Stimulated activated CD4-positive, alpha-beta T cell treated with anti-CD3 and anti-CD28 coated beads, Interleukin-4, amount 100 ng/mL, for 24 hours (primary cell): ENCODE results near the gene TLCD3A.
"Not testable (repeated sequence)": the region's sequence is repeated elsewhere in the genome, so short reads cannot be mapped to it uniquely, and the experiment has no call there.

Experiments used
- DNase-seq: peaks from one replicate; pipeline ENCODE4 v3.0.0-alpha.2; 2020

Gene TLCD3A

DNA sequence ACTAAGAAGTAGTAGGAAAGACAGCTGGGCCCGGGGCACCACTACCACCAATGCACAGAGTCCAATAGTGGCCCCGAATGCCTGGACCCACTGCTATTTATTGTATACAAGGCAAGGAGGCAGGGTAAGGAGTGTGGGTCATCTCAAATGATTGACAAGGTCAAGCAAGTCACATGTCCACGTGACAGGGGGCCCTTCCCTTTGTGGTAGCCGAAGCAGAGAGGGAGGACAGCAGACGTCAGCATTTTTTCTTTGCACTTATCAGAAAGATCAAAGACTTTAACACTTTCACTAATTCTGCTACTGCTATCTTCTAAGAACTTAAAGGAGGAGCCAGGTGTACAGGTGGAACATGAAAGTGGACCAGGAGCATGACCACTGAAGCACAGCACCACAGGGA lies 24.3 kb upstream of the TLCD3A start:
- DNase-seq, result no peak

DNA sequence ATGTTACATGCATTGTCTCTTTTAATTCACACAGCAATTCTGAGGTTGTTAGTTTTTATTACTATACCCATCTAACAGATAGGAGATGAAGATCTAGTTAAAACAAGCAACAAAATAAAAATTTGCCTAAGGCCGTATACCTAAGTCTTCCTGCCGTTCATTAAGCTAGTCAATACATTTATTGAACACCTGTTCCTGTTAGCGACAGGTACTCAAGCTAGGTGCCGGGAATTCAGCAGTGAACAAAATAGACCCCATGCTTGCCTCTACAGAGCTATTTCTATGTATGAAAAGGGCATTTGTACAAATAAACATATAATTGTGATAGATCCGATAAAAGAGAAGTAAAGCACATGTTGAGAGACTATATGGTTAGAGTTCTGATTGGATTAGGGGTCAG lies 14.3 kb upstream of the TLCD3A start:
- DNase-seq, result no peak

- DNase-seq, result no peak
Observed at GRCh38 chr17:720706-721539, 11.5 kb upstream of the TLCD3A start.

- no peak for DNase-seq
Observed at GRCh38 chr17:721540-721937, 10.9 kb upstream of the TLCD3A start.

GRCh38 chr17:725084-725483 lies 7.3 kb upstream of the TLCD3A start:
- DNase-seq, result no peak

DNA sequence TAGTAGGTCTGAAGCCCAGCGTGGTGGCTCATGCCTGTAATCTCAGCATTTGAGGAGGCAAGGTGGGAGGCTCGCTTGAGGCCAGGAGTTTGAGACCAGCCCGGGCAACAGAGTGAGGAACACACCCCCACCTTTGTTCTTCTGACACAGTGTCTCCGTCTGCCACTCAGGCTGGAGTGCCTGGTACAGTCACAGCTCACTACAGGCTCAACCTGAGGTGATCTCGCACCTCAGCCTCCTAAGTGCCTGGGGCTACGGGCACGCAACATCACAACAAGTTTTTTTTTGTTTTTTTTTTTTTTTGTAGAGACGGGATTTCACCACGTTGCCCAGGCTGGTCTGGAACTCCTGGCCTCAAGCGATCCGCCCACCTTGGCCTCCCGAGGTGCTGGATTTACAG lies 6.7 kb upstream of the TLCD3A start:
- no peak for DNase-seq

- no peak for DNase-seq
Observed at GRCh38 chr17:726271-726919, 6.0 kb upstream of the TLCD3A start.

GRCh38 chr17:728911-729310 lies 3.5 kb upstream of the TLCD3A start:
- no peak for DNase-seq

GRCh38 chr17:731644-732066 lies 741 bp upstream of the TLCD3A start:
- DNase-seq, result no peak

GRCh38 chr17:732902-733720 lies 715 bp downstream of the TLCD3A start:
- peak; percentile 36 for DNase-seq

- DNase-seq, result no peak
Observed at GRCh38 chr17:733743-734142, 1.3 kb downstream of the TLCD3A start.

GRCh38 chr17:737561-738113 lies 5.2 kb downstream of the TLCD3A start:
- DNase-seq, result no peak

DNA sequence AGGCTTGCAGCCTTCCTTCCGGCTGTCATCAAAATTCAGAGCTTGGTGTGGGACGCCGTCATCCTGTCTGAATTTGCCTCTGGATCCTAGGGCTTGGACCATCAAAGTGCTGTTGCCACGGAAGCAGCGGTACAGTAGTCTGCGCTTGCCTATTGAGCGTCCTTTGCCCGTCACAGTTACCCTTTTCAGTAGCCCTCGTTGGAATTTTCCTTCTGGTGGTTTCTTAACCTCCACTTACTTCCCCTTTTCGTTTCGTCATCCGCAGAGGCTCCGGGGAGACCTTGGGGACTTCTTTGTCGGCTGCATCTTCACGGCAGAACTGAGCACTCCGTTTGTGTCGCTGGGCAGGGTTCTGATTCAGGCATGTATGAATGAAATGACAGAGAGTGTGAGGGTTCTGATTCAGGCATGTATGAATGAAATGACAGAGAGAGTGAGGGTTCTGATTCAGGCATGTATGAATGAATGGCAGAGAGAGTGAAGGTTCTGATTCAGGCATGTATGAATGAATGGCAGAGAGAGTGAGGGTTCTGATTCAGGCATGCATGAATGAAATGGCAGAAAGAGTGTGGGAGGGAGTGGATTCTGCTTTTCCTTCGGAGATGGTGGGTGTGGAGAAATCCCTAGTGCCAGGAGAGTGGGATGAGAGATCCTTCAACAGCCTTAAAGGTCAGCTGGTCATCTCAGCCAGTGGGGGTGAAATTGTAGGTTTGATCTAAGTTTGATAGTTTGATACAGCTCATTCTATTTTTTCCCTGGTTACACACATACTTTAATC lies 8.0 kb downstream of the TLCD3A start:
- peak; percentile 17 for DNase-seq

GRCh38 chr17:742147-742793 lies 9.9 kb downstream of the TLCD3A start:
- no peak for DNase-seq

DNA sequence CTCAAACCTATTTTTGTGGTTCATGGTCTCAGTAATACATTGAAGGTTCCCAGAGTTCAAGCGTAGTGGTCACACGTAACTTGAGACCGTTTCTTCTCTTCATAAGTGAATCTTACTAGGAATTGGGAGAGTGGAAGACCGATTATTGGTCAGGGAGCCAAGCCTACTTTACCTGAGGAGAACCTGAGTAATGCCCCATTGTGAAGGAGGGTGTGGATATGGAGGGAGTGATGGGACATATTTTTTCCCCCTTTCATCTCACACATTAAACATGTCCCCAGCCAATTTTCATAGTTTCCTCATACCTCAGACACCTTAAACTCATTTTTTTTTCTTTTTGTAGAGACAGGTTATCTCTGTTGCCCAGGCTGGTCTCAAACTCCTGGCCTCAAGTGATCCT lies 10.7 kb downstream of the TLCD3A start:
- DNase-seq, result no peak

GRCh38 chr17:744937-745336 lies 12.5 kb downstream of the TLCD3A start:
- no peak for DNase-seq

DNA sequence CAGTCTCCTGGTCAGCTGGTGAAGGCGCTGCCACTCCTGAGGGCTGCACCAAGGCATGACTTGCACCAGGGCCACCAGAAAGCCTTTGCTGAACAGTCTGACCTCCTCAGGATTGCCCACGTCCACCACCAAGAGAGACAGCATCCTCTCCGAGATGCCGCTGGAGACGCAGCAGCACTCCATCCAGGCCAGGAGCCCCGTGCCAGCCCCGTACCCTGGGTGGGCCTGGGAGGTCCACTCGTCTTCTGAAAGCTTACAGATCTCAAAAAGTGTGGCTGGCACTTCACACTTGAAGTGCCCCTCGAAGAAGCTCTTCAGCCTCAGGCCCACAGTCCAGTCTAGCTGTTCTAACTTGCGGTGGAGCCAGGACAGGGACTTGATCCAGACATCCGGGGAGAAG lies 13.0 kb downstream of the TLCD3A start:
- DNase-seq, result no peak

GRCh38 chr17:746181-746580 lies 13.8 kb downstream of the TLCD3A start:
- no peak for DNase-seq

- DNase-seq, result no peak
Observed at GRCh38 chr17:746783-747629, 14.6 kb downstream of the TLCD3A start.

GRCh38 chr17:748604-749003 lies 16.2 kb downstream of the TLCD3A start:
- DNase-seq, result not testable (repeated sequence)

DNA sequence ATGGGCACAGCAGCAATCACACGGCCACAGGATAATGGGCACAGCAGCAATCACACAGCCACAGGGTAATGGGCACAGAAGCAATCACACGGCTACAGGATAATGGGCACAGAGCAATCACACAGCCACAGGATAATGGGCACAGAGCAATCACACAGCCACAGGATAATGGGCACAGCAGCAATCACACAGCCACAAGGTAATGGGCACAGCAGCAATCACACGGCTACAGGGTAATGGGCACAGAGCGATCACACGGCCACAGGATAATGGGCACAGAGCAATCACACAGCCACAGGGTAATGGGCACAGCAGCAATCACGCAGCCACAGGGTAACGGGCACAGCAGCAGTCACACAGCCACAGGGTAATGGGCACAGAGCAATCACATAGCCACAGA lies 17.0 kb downstream of the TLCD3A start:
- DNase-seq, result not testable (repeated sequence)
